WI38 (cell line): ENCODE data around the gene DYRK1A.

Experiments used
- H3K4me3 ChIP-seq: 2 replicates; pipeline ENCODE4 v1.5.1; 2011; ENCODE audit warnings: low read depth, mild to moderate bottlenecking, control low read depth, low read length
- TF ChIP-seq, protein P1 (sequence below): IDR thresholded peaks from 2 replicates; pipeline ENCODE4 v1.5.1; 2012; ENCODE audit warnings: low read depth, mild to moderate bottlenecking, control low read depth, low read length

Gene DYRK1A

GRCh38 chr21:37550618-37551330 is 184.2 kb downstream of the DYRK1A start:
- H3K4me3 ChIP-seq, result no peak overlapping the region

DNA sequence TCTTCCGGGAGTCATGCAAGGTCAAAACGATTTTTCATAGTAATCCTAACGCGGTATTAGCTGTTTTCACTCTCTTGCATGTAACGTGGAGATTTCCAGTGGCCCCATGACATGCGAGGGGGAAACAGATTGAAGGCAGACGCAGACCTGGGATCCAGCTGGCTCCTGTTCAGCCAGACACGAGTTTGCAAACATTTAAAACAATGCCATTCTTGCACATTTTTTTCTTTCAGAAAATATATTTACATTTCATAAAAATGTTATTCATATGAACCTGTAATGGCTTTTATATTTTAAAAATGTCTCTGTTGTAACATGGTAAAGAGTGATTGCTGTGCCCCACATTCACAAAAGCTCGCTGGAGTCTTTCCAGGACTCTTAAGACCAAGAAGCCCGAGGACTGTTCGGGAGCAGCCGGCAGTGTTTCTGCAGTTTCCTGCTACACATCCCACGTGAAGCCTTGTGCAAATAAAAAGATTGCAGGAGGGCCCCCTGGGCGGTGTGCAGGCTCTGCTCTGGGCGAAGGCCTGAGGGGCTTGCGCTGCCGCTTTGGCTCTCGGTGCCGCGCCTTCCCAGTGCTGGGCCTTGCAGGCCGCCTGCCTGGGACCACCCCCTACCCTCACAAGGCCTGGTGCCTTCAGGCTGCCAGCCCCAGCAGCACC is 184.9 kb downstream of the DYRK1A start:
- TF ChIP-seq, protein P1, sequence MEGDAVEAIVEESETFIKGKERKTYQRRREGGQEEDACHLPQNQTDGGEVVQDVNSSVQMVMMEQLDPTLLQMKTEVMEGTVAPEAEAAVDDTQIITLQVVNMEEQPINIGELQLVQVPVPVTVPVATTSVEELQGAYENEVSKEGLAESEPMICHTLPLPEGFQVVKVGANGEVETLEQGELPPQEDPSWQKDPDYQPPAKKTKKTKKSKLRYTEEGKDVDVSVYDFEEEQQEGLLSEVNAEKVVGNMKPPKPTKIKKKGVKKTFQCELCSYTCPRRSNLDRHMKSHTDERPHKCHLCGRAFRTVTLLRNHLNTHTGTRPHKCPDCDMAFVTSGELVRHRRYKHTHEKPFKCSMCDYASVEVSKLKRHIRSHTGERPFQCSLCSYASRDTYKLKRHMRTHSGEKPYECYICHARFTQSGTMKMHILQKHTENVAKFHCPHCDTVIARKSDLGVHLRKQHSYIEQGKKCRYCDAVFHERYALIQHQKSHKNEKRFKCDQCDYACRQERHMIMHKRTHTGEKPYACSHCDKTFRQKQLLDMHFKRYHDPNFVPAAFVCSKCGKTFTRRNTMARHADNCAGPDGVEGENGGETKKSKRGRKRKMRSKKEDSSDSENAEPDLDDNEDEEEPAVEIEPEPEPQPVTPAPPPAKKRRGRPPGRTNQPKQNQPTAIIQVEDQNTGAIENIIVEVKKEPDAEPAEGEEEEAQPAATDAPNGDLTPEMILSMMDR, result no peak
- H3K4me3 ChIP-seq, result no peak overlapping the region

More at GRCh38 chr21:37550618-37551330, 184.2 kb downstream of the DYRK1A start:
- TF ChIP-seq, protein P1, result no peak

DNA sequence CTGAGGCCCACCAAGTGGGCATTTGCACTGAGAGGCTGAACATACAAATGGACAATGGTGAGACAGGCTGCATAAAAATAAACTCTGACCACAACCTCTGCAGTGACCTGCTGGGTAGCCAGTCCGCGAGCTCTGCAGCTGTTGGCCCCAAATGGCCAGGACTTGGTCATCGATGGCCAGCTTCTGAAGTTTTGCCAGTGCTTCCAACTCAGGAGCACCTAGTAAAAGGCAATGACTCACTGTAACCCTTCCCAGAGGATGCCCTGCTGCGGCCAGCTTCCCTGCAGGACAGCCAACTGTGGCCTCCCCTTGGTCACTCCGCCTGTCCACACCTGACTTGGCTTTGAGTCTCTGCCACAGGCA is 185.4 kb downstream of the DYRK1A start:
- no peak overlapping the region for H3K4me3 ChIP-seq
- TF ChIP-seq, protein P1, result no peak

GRCh38 chr21:37552496-37553029 is 186.0 kb downstream of the DYRK1A start:
- TF ChIP-seq, protein P1, result no peak
- no peak overlapping the region for H3K4me3 ChIP-seq

DNA sequence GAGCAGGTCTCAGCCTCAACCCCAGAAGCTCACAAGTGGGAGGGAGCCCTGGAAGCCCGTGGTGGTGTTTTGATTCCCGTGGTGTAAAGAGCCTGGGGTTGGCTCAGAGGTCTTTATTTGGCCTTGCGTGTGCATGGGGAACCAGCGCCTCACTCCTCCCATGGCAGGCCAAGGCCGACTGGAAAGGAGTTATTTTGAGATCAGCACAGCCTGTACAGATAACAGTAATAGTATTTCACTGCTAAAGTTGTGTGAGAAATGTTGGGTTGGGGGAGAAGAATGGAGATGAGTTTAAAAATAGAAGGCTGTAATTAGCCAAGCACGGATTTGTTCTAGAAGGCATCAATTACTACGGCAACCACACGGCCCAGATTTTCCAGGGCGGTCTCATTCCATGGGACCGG is 186.5 kb downstream of the DYRK1A start:
- TF ChIP-seq, protein P1, result no peak
- no peak overlapping the region for H3K4me3 ChIP-seq

- H3K4me3 ChIP-seq, result no peak overlapping the region
- TF ChIP-seq, protein P1, result no peak
These were observed 188.2 kb downstream of the DYRK1A start for GRCh38 chr21:37554661-37555379.
